ENCODE results near the gene PHKG2.

Gene PHKG2

GRCh38 chr16:30744183-30744582 is 4.0 kb upstream of the PHKG2 start:
- no peak for DNase-seq (ENCODE audit: low spot score)
- in situ Hi-C loops (cut with MboI; ENCODE audit: low sequenced_read_pairs, unreplicated experiment): no loop called here
- TF ChIP-seq CTCF (IDR thresholded peaks at IDR 0.05; ENCODE audit: borderline replicate concordance, control extremely low read depth, extremely low read depth, insufficient read depth, missing control alignments): no peak

GRCh38 chr16:30745082-30745481 is 3.1 kb upstream of the PHKG2 start:
- DNase-seq (ENCODE audit: low spot score): no peak
- in situ Hi-C loops (cut with MboI; ENCODE audit: low sequenced_read_pairs, unreplicated experiment): no loop called here

GRCh38 chr16:30746638-30747175 is 1.5 kb upstream of the PHKG2 start:
- in situ Hi-C loops (cut with MboI; ENCODE audit: low sequenced_read_pairs, unreplicated experiment): no loop called here
- TF ChIP-seq CTCF (IDR thresholded peaks at IDR 0.05; ENCODE audit: borderline replicate concordance, control extremely low read depth, extremely low read depth, insufficient read depth, missing control alignments): no peak
- DNase-seq (ENCODE audit: low spot score): no peak

More at GRCh38 chr16:30745082-30745481, 3.1 kb upstream of the PHKG2 start:
- no peak for TF ChIP-seq CTCF (IDR thresholded peaks at IDR 0.05; ENCODE audit: borderline replicate concordance, control extremely low read depth, extremely low read depth, insufficient read depth, missing control alignments)

- DNase-seq (ENCODE audit: low spot score): no peak
- in situ Hi-C loops (cut with MboI; ENCODE audit: low sequenced_read_pairs, unreplicated experiment): no loop called here
- TF ChIP-seq CTCF (IDR thresholded peaks at IDR 0.05; ENCODE audit: borderline replicate concordance, control extremely low read depth, extremely low read depth, insufficient read depth, missing control alignments): no peak
Observed at GRCh38 chr16:30747331-30747730, 894 bp upstream of the PHKG2 start.

- no peak for TF ChIP-seq CTCF (IDR thresholded peaks at IDR 0.05; ENCODE audit: borderline replicate concordance, control extremely low read depth, extremely low read depth, insufficient read depth, missing control alignments)
- in situ Hi-C loops (cut with MboI; ENCODE audit: low sequenced_read_pairs, unreplicated experiment): no loop called here
- peak; percentile 66 for DNase-seq (ENCODE audit: low spot score)
Observed at GRCh38 chr16:30748634-30749445, 615 bp downstream of the PHKG2 start.

GRCh38 chr16:30750201-30750600 is 2.0 kb downstream of the PHKG2 start:
- in situ Hi-C loops (cut with MboI; ENCODE audit: low sequenced_read_pairs, unreplicated experiment): no loop called here
- no peak for DNase-seq (ENCODE audit: low spot score)
- TF ChIP-seq CTCF (IDR thresholded peaks at IDR 0.05; ENCODE audit: borderline replicate concordance, control extremely low read depth, extremely low read depth, insufficient read depth, missing control alignments): no peak
